ENCODE results near the gene OR13G1.
"Not testable (repeated sequence)": the region's sequence is repeated elsewhere in the genome, so short reads cannot be mapped to it uniquely, and the experiment has no call there.

OR13G1 gene, protein sequence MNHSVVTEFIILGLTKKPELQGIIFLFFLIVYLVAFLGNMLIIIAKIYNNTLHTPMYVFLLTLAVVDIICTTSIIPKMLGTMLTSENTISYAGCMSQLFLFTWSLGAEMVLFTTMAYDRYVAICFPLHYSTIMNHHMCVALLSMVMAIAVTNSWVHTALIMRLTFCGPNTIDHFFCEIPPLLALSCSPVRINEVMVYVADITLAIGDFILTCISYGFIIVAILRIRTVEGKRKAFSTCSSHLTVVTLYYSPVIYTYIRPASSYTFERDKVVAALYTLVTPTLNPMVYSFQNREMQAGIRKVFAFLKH

GRCh38 chr1:247679639-247680038 is at the start of gene OR13G1:
TSS of gene OR13G1 (minus strand) at chr1:247679739. CDS start at chr1:247673041, 6,698 bp downstream.
- TF ChIP-seq, protein P1, sequence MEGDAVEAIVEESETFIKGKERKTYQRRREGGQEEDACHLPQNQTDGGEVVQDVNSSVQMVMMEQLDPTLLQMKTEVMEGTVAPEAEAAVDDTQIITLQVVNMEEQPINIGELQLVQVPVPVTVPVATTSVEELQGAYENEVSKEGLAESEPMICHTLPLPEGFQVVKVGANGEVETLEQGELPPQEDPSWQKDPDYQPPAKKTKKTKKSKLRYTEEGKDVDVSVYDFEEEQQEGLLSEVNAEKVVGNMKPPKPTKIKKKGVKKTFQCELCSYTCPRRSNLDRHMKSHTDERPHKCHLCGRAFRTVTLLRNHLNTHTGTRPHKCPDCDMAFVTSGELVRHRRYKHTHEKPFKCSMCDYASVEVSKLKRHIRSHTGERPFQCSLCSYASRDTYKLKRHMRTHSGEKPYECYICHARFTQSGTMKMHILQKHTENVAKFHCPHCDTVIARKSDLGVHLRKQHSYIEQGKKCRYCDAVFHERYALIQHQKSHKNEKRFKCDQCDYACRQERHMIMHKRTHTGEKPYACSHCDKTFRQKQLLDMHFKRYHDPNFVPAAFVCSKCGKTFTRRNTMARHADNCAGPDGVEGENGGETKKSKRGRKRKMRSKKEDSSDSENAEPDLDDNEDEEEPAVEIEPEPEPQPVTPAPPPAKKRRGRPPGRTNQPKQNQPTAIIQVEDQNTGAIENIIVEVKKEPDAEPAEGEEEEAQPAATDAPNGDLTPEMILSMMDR (IDR thresholded peaks at IDR 0.05; ENCODE audit: insufficient read depth, low read length, poor library complexity, severe bottlenecking): no peak
- DNase-seq (ENCODE audit: extremely low read depth, insufficient read length): no peak
- H3K36me3 ChIP-seq (ENCODE audit: control insufficient read depth, insufficient read depth, low read length): no peaks in the 10 kb centered on the region

GRCh38 chr1:247721222-247721621 is 41.7 kb upstream of the OR13G1 start:
- Histone ChIP-seq H3K36me3 (ENCODE audit: control insufficient read depth, insufficient read depth, low read length) (no peaks in the 10 kb centered on the region), H3K27me3 (replicated peaks; ENCODE audit: control insufficient read depth, insufficient read depth, low read length) (no peaks in the 10 kb centered on the region), H3K4me3 (replicated peaks; ENCODE audit: low read depth, low read length) (no peak overlapping the region)
- TF ChIP-seq, protein P1 (IDR thresholded peaks at IDR 0.05; ENCODE audit: insufficient read depth, low read length, poor library complexity, severe bottlenecking): no peak
- no peak for DNase-seq (ENCODE audit: extremely low read depth, insufficient read length)

More at GRCh38 chr1:247679639-247680038, at the start of gene OR13G1:
- Histone ChIP-seq H3K4me3 (replicated peaks; ENCODE audit: low read depth, low read length) (no peak within 1 kb of the TSS), H3K27me3 (replicated peaks; ENCODE audit: control insufficient read depth, insufficient read depth, low read length) (no peaks in the 10 kb centered on the region)

DNA sequence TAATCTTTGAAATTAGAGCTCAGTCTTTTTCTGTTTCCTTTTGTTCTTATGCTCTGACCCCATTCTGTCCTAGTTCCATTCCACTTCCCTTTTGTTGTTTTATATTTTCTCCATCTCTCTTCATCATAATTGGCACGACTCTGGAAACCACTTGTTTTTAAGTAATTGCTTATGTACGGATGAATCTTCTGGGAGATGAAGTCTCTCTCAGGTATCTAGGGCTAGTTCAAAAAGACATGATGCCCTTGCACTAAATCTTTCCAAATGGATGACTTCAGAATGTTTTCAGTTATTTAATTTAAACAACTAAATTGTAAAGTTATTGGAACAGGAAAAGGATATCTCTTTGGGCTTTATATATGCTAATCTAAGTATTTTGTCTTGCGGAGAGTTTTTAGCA is 37.0 kb upstream of the OR13G1 start, which contains the start of gene OR6F1:
OR6F1 (minus strand) TSS at position 101 of the 400 bp plus-strand sequence. CDS start 3,891 bp downstream, outside the sequence.
- H3K36me3 ChIP-seq (ENCODE audit: control insufficient read depth, insufficient read depth, low read length): no peaks in the 10 kb centered on the region
- TF ChIP-seq, protein P1 (IDR thresholded peaks at IDR 0.05; ENCODE audit: insufficient read depth, low read length, poor library complexity, severe bottlenecking): no peak
- no peaks in the 10 kb centered on the region for H3K27me3 ChIP-seq (replicated peaks; ENCODE audit: control insufficient read depth, insufficient read depth, low read length)
- no peak for DNase-seq (ENCODE audit: extremely low read depth, insufficient read length)
- no peak within 1 kb of the TSS for H3K4me3 ChIP-seq (replicated peaks; ENCODE audit: low read depth, low read length)

DNA sequence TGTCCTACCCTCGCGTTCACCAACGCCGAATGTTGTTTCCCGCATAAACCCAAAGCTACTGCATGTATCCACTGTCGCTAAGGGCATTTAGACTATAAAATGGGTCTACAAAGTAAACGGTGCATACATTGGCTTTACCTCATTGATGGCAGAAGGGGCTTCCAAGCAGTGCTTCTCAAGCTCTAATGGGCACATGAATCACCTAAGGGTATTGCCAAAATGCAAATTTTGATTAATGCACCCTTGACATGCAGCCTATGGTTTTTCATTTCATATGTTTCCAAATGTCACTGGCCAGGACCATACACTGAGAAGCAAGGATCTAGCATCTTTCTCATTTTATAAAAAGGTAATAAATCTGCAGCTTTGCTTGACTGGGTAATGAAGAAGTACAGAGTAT is 34.2 kb upstream of the OR13G1 start:
- no peaks in the 10 kb centered on the region for H3K27me3 ChIP-seq (replicated peaks; ENCODE audit: control insufficient read depth, insufficient read depth, low read length)

GRCh38 chr1:247710681-247711080 is 31.1 kb upstream of the OR13G1 start:
- DNase-seq (ENCODE audit: extremely low read depth, insufficient read length); H3K36me3 ChIP-seq (ENCODE audit: control insufficient read depth, insufficient read depth, low read length); H3K27me3 ChIP-seq (replicated peaks; ENCODE audit: control insufficient read depth, insufficient read depth, low read length); H3K4me3 ChIP-seq (replicated peaks; ENCODE audit: low read depth, low read length): not testable (repeated sequence)

More for the DNA sequence above, 34.2 kb upstream of the OR13G1 start:
- no peak for DNase-seq (ENCODE audit: extremely low read depth, insufficient read length)
- H3K4me3 ChIP-seq (replicated peaks; ENCODE audit: low read depth, low read length): no peak overlapping the region
- TF ChIP-seq, protein P1 (IDR thresholded peaks at IDR 0.05; ENCODE audit: insufficient read depth, low read length, poor library complexity, severe bottlenecking): no peak
- H3K36me3 ChIP-seq (ENCODE audit: control insufficient read depth, insufficient read depth, low read length): no peaks in the 10 kb centered on the region

DNA sequence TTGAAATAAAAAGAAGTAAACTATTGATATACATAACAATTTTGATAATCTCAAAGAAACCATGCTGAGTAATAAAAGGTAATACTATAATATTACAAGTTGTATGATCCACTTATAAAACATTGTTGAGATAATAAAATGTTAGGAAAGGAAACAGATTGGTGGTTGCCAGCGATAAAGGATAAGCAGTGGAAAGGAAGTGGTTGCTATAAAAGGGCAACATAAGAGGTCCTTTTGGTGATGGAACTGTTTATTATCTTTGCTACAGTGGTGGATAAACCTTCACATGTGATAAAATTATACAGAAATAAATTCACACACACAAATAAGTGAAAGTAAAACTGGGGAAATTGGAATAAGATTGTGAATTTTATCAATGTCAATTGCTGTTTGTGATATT is 21.8 kb upstream of the OR13G1 start:
- TF ChIP-seq, protein P1 (IDR thresholded peaks at IDR 0.05; ENCODE audit: insufficient read depth, low read length, poor library complexity, severe bottlenecking): no peak
- H3K36me3 ChIP-seq (ENCODE audit: control insufficient read depth, insufficient read depth, low read length): no peaks in the 10 kb centered on the region
- DNase-seq (ENCODE audit: extremely low read depth, insufficient read length): no peak
- no peaks in the 10 kb centered on the region for H3K27me3 ChIP-seq (replicated peaks; ENCODE audit: control insufficient read depth, insufficient read depth, low read length)
- H3K4me3 ChIP-seq (replicated peaks; ENCODE audit: low read depth, low read length): no peak overlapping the region

Measured in GM06990 (cell line).